Sigmoid colon (tissue), 7 donors: ENCODE data around the gene OR8G1. TPM values are rescaled to one million over a fixed set of nuclear protein-coding genes. Genes with fewer than 3 reads are reported as not detected.
"Not testable (repeated sequence)": the region's sequence is repeated elsewhere in the genome, so short reads cannot be mapped to it uniquely, and the experiment has no call there.

Source experiments
- DNase-seq: peaks from one replicate; pipeline ENCODE4 v3.0.0-alpha.2; 2019
- H3K27ac ChIP-seq, 4 donors: fragments of 200-600 bp; sonication (generic); one replicate each; pipeline ENCODE4 v1.5.1; 2016 to 2019; ENCODE audit warnings: mild to moderate bottlenecking in 1 of 4
- H3K27me3 ChIP-seq, 3 donors: fragments of 200-600 bp; sonication (generic); one replicate each; pipeline ENCODE4 v1.5.1; 2019; ENCODE audit warnings: mild to moderate bottlenecking in 1 of 3
- H3K36me3 ChIP-seq, 4 donors: fragments of 200-600 bp; sonication (generic); one replicate each; pipeline ENCODE4 v1.5.1; 2016 to 2019
- H3K4me1 ChIP-seq, 4 donors: fragments of 200-600 bp; sonication (generic); one replicate each; pipeline ENCODE4 v1.5.1; 2017 to 2019
- H3K4me3 ChIP-seq, 4 donors: fragments of 200-600 bp; sonication (generic); one replicate each; pipeline ENCODE4 v1.5.1; 2017 to 2019; ENCODE audit warnings: mild to moderate bottlenecking in 2 of 4, moderate library complexity in 1 of 4
- H3K9me3 ChIP-seq, 4 donors: fragments of 200-600 bp in 3 of 4; sonication (generic) in 3 of 4; one replicate each; pipeline versions ENCODE4 v1.5.1 to v1.6.1; 2013 to 2019
- EP300 ChIP-seq, 4 donors: sonication (generic); formaldehyde crosslinking; IDR thresholded peaks; one replicate each; pipeline ENCODE4 v1.6.1; 2017; ENCODE audit warnings: antibody characterized with exemption in 4 of 4
- POLR2A ChIP-seq, 2 donors: fragments of 450-650 bp; IDR thresholded peaks; one replicate each; pipeline ENCODE4 v1.6.1; 2016; ENCODE audit warnings: antibody characterized with exemption in 2 of 2, mild to moderate bottlenecking in 2 of 2, moderate library complexity in 2 of 2
- POLR2AphosphoS5 ChIP-seq, 4 donors: sonication (generic); formaldehyde crosslinking; IDR thresholded peaks; one replicate each; pipeline ENCODE4 v1.6.1; 2017; ENCODE audit warnings: antibody characterized with exemption in 4 of 4
- WGBS, 2 donors: extraction: QIAGEN DNeasy Blood & Tissue Kit; methylation state at CpG; one replicate each; pipeline ENCODE4 v1.1.7; 2013; 5-methylcytosine and 5-hydroxymethylcytosine counted together
- intact Hi-C: fragments of 100-400 bp; cut with DNase I; formaldehyde crosslinking; loops from one replicate; pipeline ENCODE4 v1.15.1; 2023
- polyA plus RNA-seq, 3 donors: library from polyadenylated mRNA; stranded (reverse); fragments of 200-250 nt; gene quantifications; one replicate each; pipeline ENCODE4 v1.2.3, GENCODE V29; 2013
- total RNA-seq, 4 donors: library from RNA; depleted of rRNA; stranded (reverse); fragments of >200 nt; gene quantifications; one replicate each; pipeline ENCODE4 v1.1.0, GENCODE V29; 2016
- TF ChIP-seq, protein P1 (sequence below), 4 experiments: fragments of 450-650 bp in 3 of 4; fragments of 200-600 bp in 1 of 4; IDR thresholded peaks; one replicate each; pipeline ENCODE4 v1.5.1; 2016 to 2019; ENCODE audit warnings: antibody characterized with exemption in 4 of 4, mild to moderate bottlenecking in 3 of 4, moderate library complexity in 2 of 4
- donor health status: healthy with polysubstance abuse.
- donor health status: Bipolar disorder and iron deficiency.
- donor health status: healthy.

The OR8G1 gene
- total and polyA plus RNA-seq, 7 donors: not detected

DNA sequence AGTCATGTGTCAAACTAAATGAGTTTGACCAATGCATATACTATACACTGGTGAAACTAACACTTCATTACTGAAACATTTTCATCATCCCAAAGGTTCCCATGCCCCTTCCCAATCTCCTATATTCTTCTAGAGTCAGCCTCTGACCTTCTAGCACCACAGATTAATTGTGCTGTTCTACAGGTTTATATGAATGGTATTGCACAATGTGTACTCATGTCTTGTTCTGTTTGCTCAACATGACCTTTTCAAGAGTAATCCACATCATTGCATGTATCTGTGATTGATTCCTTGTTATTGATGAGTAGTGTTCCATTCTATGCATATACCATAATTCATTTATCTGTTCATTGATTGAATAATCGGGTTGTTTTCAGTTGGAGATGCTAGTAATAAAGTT, 7.5 kb upstream of the OR8G1 start:
- no peak for DNase-seq
- Histone ChIP-seq H3K9me3 (no peaks in the 10 kb centered on the region), H3K36me3 (no peaks in the 10 kb centered on the region), H3K4me1 (no peaks in the 10 kb centered on the region), H3K4me3 (no peak overlapping the region), H3K27ac (no peak overlapping the region), H3K27me3 (no peaks in the 10 kb centered on the region)
- 42 to 82% methylated on average over 1 of the region's 1 CpG for WGBS, 2 donors
- TF ChIP-seq POLR2AphosphoS5 (IDR thresholded peaks at IDR 0.05): no peak
- no peak for TF ChIP-seq EP300 (IDR thresholded peaks at IDR 0.05)
- no peak for TF ChIP-seq POLR2A (IDR thresholded peaks at IDR 0.05)
- TF ChIP-seq, protein P1, sequence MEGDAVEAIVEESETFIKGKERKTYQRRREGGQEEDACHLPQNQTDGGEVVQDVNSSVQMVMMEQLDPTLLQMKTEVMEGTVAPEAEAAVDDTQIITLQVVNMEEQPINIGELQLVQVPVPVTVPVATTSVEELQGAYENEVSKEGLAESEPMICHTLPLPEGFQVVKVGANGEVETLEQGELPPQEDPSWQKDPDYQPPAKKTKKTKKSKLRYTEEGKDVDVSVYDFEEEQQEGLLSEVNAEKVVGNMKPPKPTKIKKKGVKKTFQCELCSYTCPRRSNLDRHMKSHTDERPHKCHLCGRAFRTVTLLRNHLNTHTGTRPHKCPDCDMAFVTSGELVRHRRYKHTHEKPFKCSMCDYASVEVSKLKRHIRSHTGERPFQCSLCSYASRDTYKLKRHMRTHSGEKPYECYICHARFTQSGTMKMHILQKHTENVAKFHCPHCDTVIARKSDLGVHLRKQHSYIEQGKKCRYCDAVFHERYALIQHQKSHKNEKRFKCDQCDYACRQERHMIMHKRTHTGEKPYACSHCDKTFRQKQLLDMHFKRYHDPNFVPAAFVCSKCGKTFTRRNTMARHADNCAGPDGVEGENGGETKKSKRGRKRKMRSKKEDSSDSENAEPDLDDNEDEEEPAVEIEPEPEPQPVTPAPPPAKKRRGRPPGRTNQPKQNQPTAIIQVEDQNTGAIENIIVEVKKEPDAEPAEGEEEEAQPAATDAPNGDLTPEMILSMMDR (IDR thresholded peaks at IDR 0.05): no peak
- intact Hi-C loops: no loop called here

DNA sequence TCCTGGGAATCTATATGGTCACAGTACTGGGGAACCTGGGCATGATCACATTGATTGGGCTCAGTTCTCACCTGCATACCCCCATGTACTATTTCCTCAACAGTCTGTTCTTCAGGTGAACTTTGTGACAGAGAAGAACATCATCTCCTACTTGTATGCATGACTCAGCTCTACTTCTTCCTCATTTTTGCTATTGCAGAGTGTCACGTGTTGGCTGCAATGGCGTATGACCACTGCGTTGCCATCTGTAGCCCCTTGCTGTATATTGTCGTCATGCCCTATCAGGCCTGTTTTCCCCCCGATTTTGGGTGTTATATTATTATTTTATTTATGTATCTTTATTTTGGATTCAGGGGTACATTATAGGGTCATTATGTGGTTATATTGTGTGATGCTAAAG, 2.4 kb upstream of the OR8G1 start:
- Histone ChIP-seq H3K9me3 (no peaks in the 10 kb centered on the region), H3K27me3 (no peaks in the 10 kb centered on the region), H3K4me1 (no peaks in the 10 kb centered on the region), H3K36me3 (no peaks in the 10 kb centered on the region), H3K27ac (no peak overlapping the region), H3K4me3 (no peak overlapping the region)
- WGBS, 2 donors: 62 to 74% methylated on average over 5 of the region's 5 CpGs
- intact Hi-C loops: no loop called here
- TF ChIP-seq POLR2A (IDR thresholded peaks at IDR 0.05) (no peak), EP300 (IDR thresholded peaks at IDR 0.05) (no peak), POLR2AphosphoS5 (IDR thresholded peaks at IDR 0.05) (no peak)
- TF ChIP-seq, protein P1 (IDR thresholded peaks at IDR 0.05): no peak
- no peak for DNase-seq

- intact Hi-C loops, DNase-seq, H3K27ac ChIP-seq, H3K9me3 ChIP-seq, H3K4me1 ChIP-seq, H3K27me3 ChIP-seq, H3K36me3 ChIP-seq, H3K4me3 ChIP-seq: not testable (repeated sequence)
- WGBS, 2 donors: 59 to 66% methylated on average over 3 of the region's 3 CpGs
Observed at GRCh38 chr11:124249869-124250268, 9.0 kb downstream of the OR8G1 start.

GRCh38 chr11:124256076-124256475, 15.2 kb downstream of the OR8G1 start, which contains the start of gene OR8G5:
Gene OR8G5 (plus strand): TSS chr11:124256376. CDS start chr11:124264932, 8,556 bp downstream.
- H3K9me3 ChIP-seq: no peaks in the 10 kb centered on the region
- 68 to 78% methylated on average over 4 of the region's 4 CpGs for WGBS, 2 donors
- no peak for DNase-seq
- no peaks in the 10 kb centered on the region for H3K36me3 ChIP-seq
- intact Hi-C loops: no loop called here
- H3K27ac ChIP-seq: no peak within 1 kb of the TSS
- no peak within 1 kb of the TSS for H3K4me3 ChIP-seq
- no peaks in the 10 kb centered on the region for H3K27me3 ChIP-seq
- no peak for TF ChIP-seq POLR2AphosphoS5 (IDR thresholded peaks at IDR 0.05)
- no peak for TF ChIP-seq EP300 (IDR thresholded peaks at IDR 0.05)
- TF ChIP-seq POLR2A (IDR thresholded peaks at IDR 0.05): no peak
- TF ChIP-seq, protein P1 (IDR thresholded peaks at IDR 0.05): no peak
- H3K4me1 ChIP-seq: no peaks in the 10 kb centered on the region

DNA sequence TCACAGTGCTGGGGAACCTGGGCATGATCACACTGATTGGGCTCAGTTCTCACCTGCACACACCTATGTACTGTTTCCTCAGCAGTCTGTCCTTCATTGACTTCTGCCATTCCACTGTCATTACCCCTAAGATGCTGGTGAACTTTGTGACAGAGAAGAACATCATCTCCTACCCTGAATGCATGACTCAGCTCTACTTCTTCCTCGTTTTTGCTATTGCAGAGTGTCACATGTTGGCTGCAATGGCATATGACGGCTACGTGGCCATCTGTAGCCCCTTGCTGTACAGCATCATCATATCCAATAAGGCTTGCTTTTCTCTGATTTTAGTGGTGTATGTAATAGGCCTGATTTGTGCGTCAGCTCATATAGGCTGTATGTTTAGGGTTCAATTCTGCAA, 24.1 kb downstream of the OR8G1 start:
- 63 to 69% methylated on average over 4 of the region's 4 CpGs for WGBS, 2 donors

DNA sequence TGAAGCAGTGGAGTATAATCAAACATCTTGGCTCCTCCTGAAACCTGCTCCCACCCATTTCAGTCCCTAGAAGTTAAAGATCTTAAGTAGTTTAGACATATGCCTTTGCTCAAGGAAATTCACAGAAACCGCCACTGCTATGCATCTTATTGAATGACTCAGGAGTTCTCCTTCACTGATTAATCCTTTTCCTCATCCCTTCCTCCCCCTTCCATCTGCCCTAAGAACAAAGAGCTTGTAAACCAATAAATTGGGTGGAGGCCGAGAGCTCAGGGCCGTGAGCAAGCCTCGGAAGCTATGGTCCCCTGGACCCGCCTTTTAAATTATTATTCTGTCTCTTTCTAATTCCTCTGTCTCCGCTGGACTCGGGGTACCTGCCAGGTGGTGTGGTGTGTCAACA, 30.0 kb downstream of the OR8G1 start:
- WGBS, 2 donors: 10 to 55% methylated on average over 7 of the region's 7 CpGs

More for the DNA sequence above, 24.1 kb downstream of the OR8G1 start:
- H3K4me3 ChIP-seq, H3K4me1 ChIP-seq, DNase-seq, H3K36me3 ChIP-seq, H3K27me3 ChIP-seq, H3K27ac ChIP-seq, H3K9me3 ChIP-seq, intact Hi-C loops: not testable (repeated sequence)

More for the DNA sequence above, 30.0 kb downstream of the OR8G1 start:
- intact Hi-C loops, H3K4me3 ChIP-seq, H3K36me3 ChIP-seq, H3K27me3 ChIP-seq, H3K9me3 ChIP-seq, H3K27ac ChIP-seq, H3K4me1 ChIP-seq, DNase-seq: not testable (repeated sequence)
